SK-N-SH treated with all-trans-retinoic acid at 6 μM for 48 hours (cell line): ENCODE results near the gene FXYD2.
A peak's percentile ranks its signal among the peaks of the same experiment; 100 is the strongest.

Experiments
- ATAC-seq: fragments of 200-7000 bp; cut with Tn5 transposase; 3 replicates; pipeline ENCODE4 v1.9.1; 2020; ENCODE audit warnings: mild to moderate bottlenecking, moderate library complexity
- BACH2 ChIP-seq: fragments of 250-450 bp; sonication (Bioruptor Pico); IDR thresholded peaks from 2 replicates; pipeline ENCODE4 v1.9.0; 2021; ENCODE audit warnings: mild to moderate bottlenecking, borderline replicate concordance
- CSDC2 ChIP-seq: fragments of 250-450 bp; sonication (Bioruptor Pico); IDR thresholded peaks from 2 replicates; pipeline ENCODE4 v1.5.0; 2020; ENCODE audit warnings: mild to moderate bottlenecking, moderate library complexity
- ESRRG ChIP-seq: fragments of 250-450 bp; sonication (Bioruptor Pico); IDR thresholded peaks from 2 replicates; pipeline ENCODE4 v1.6.1; 2021; ENCODE audit warnings: mild to moderate bottlenecking
- ISL1 ChIP-seq: fragments of 250-450 bp; sonication (Bioruptor Pico); IDR thresholded peaks from 2 replicates; pipeline ENCODE4 v2.1.2; 2022; ENCODE audit warnings: mild to moderate bottlenecking, moderate library complexity
- OSR1 ChIP-seq: fragments of 250-450 bp; sonication (Bioruptor Pico); IDR thresholded peaks from 2 replicates; pipeline ENCODE4 v1.8.0; 2022; ENCODE audit warnings: moderate library complexity, mild to moderate bottlenecking, inconsistent platforms
- PPARA ChIP-seq: fragments of 250-450 bp; sonication (Bioruptor Pico); IDR thresholded peaks from 2 replicates; pipeline ENCODE4 v1.5.0; 2020; ENCODE audit warnings: mild to moderate bottlenecking, borderline replicate concordance
- RARB ChIP-seq: fragments of 250-450 bp; sonication (Bioruptor Pico); IDR thresholded peaks from 2 replicates; pipeline ENCODE4 v1.8.0; 2021; ENCODE audit warnings: mild to moderate bottlenecking, moderate library complexity
- SNAI2 ChIP-seq: fragments of 250-450 bp; sonication (Bioruptor Pico); IDR thresholded peaks from 2 replicates; pipeline ENCODE4 v1.5.0; 2020; ENCODE audit warnings: mild to moderate bottlenecking, moderate library complexity
- TCF4 ChIP-seq: fragments of 250-450 bp; sonication (Bioruptor Pico); IDR thresholded peaks from 2 replicates; pipeline ENCODE4 v1.8.0; 2021; ENCODE audit warnings: mild to moderate bottlenecking, moderate library complexity, borderline replicate concordance
- TOX ChIP-seq: fragments of 250-450 bp; sonication (Bioruptor Pico); IDR thresholded peaks from 2 replicates; pipeline ENCODE4 v1.8.0; 2021; ENCODE audit warnings: mild to moderate bottlenecking, moderate library complexity, borderline replicate concordance
- ZFP3 ChIP-seq: fragments of 250-450 bp; sonication (Bioruptor Pico); IDR thresholded peaks from 2 replicates; pipeline ENCODE4 v1.5.0; 2020; ENCODE audit warnings: mild to moderate bottlenecking, moderate library complexity
- ZNF565 ChIP-seq: fragments of 450-650 bp; formaldehyde crosslinking; conservative IDR thresholded peaks from 2 replicates; pipeline ENCODE4 v1.5.0; 2020; ENCODE audit warnings: low read depth, mild to moderate bottlenecking, moderate library complexity
- ZNF8 ChIP-seq: fragments of 450-650 bp; formaldehyde crosslinking; IDR thresholded peaks from 2 replicates; pipeline ENCODE4 v1.5.0; 2020; ENCODE audit warnings: mild to moderate bottlenecking, moderate library complexity
- TF ChIP-seq, protein P1 (sequence below): fragments of 250-450 bp; sonication (Bioruptor Pico); IDR thresholded peaks from 2 replicates; pipeline ENCODE4 v1.8.0; 2020; ENCODE audit warnings: mild to moderate bottlenecking, moderate library complexity, borderline replicate concordance
- TF ChIP-seq, protein P2 (sequence below): fragments of 250-450 bp; sonication (Bioruptor Pico); IDR thresholded peaks from 2 replicates; pipeline ENCODE4 v1.5.1; 2021; ENCODE audit warnings: mild to moderate bottlenecking, moderate library complexity
- TF ChIP-seq, protein P3 (sequence below): fragments of 250-450 bp; sonication (Bioruptor Pico); IDR thresholded peaks from 2 replicates; pipeline ENCODE4 v1.5.1; 2020; ENCODE audit warnings: low read depth, mild to moderate bottlenecking, moderate library complexity
- TF ChIP-seq, protein P4 (sequence below): fragments of 250-450 bp; sonication (Bioruptor Pico); IDR thresholded peaks from 2 replicates; pipeline ENCODE4 v1.8.0; 2021; ENCODE audit warnings: low read depth, mild to moderate bottlenecking, moderate library complexity, borderline replicate concordance
- TF ChIP-seq, protein P5 (sequence below): fragments of 250-450 bp; sonication (Bioruptor Pico); IDR thresholded peaks from 2 replicates; pipeline ENCODE4 v1.5.0; 2020; ENCODE audit warnings: mild to moderate bottlenecking, moderate library complexity

Gene FXYD2

DNA sequence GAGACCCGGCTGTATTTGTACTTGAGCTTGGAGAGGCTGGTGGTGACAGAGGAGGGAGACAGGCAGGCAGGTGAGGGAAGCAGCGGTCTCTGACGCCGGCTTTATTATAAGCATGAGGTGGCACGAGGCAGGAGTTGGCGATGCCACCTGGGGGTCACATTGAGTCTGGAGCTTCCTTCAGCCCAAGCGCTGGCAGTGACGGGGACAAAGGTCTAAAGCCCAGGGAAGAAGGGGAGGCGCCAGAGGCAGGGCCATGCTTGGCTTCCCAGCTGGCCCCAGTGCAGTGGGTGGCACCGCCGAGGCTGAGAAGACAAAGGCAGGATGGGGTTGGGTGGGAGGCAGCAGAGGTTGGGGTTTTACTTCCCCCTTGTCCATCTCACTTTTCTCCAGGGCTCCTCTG lies 4.5 kb downstream of the FXYD2 start:
- no peak for ATAC-seq
- TF ChIP-seq, protein P1, sequence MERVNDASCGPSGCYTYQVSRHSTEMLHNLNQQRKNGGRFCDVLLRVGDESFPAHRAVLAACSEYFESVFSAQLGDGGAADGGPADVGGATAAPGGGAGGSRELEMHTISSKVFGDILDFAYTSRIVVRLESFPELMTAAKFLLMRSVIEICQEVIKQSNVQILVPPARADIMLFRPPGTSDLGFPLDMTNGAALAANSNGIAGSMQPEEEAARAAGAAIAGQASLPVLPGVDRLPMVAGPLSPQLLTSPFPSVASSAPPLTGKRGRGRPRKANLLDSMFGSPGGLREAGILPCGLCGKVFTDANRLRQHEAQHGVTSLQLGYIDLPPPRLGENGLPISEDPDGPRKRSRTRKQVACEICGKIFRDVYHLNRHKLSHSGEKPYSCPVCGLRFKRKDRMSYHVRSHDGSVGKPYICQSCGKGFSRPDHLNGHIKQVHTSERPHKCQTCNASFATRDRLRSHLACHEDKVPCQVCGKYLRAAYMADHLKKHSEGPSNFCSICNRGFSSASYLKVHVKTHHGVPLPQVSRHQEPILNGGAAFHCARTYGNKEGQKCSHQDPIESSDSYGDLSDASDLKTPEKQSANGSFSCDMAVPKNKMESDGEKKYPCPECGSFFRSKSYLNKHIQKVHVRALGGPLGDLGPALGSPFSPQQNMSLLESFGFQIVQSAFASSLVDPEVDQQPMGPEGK (CRISPR knock-in tag): no peak
- TF ChIP-seq, protein P2, sequence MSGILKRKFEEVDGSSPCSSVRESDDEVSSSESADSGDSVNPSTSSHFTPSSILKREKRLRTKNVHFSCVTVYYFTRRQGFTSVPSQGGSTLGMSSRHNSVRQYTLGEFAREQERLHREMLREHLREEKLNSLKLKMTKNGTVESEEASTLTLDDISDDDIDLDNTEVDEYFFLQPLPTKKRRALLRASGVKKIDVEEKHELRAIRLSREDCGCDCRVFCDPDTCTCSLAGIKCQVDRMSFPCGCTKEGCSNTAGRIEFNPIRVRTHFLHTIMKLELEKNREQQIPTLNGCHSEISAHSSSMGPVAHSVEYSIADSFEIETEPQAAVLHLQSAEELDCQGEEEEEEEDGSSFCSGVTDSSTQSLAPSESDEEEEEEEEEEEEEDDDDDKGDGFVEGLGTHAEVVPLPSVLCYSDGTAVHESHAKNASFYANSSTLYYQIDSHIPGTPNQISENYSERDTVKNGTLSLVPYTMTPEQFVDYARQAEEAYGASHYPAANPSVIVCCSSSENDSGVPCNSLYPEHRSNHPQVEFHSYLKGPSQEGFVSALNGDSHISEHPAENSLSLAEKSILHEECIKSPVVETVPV: no peak
- TF ChIP-seq, protein P3, sequence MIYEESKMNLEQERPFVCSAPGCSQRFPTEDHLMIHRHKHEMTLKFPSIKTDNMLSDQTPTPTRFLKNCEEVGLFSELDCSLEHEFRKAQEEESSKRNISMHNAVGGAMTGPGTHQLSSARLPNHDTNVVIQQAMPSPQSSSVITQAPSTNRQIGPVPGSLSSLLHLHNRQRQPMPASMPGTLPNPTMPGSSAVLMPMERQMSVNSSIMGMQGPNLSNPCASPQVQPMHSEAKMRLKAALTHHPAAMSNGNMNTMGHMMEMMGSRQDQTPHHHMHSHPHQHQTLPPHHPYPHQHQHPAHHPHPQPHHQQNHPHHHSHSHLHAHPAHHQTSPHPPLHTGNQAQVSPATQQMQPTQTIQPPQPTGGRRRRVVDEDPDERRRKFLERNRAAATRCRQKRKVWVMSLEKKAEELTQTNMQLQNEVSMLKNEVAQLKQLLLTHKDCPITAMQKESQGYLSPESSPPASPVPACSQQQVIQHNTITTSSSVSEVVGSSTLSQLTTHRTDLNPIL (CRISPR knock-in tag): no peak
- TF ChIP-seq CSDC2 (CRISPR knock-in tag) (no peak), TCF4 (no peak), ISL1 (no peak), PPARA (CRISPR knock-in tag) (no peak), BACH2 (no peak), OSR1 (no peak), ZNF8 (no peak), ZFP3 (no peak), ZNF565 (CRISPR knock-in tag) (no peak), TOX (CRISPR knock-in tag) (no peak), ESRRG (CRISPR knock-in tag) (no peak)

DNA sequence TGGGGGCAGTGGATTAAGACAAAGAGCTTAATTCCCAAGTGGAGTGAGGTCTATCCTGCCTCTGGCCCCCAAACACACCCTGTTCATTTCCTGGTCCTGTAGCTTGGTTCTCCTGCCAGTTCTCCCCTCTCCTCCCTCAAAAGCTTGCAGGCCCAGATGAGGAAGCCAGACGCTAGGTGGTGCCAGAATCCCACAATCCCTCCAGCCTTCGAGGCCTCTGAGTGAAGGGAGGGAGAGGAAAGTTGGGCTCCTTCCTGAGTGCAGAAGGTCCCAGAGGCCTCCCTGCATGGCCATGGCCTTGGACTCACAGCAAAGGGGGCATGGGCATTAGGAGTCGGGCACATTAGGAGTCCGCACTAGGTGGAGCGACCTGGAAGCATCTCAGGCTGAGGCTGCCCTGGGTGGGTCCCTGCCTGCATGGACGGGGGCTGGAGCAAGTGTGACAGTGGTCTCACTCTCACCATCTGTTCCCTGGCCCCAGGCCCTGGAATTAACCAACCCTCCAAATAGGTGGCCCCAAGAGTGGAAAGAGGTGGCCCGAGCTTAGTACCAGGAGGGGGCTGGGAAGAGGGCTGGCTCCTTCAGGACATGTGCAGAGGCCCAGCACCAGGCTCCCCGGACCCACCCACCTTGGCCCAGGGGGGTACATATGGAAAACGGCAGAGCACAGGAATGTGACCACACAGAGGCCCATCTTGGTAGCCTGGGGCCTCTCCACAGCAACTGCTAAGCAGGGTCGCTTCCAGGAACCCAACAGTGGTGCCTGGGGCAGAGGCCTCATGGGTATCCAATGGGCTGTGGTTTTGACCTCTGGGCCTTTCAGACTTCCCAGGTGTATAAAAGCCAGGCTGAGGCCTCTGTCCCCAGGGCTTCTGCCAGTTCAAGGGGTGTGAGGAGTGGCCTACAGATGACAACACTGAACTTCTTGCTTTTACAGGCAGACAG lies 5.2 kb downstream of the FXYD2 start:
- no peak for TF ChIP-seq OSR1
- TF ChIP-seq, protein P4, sequence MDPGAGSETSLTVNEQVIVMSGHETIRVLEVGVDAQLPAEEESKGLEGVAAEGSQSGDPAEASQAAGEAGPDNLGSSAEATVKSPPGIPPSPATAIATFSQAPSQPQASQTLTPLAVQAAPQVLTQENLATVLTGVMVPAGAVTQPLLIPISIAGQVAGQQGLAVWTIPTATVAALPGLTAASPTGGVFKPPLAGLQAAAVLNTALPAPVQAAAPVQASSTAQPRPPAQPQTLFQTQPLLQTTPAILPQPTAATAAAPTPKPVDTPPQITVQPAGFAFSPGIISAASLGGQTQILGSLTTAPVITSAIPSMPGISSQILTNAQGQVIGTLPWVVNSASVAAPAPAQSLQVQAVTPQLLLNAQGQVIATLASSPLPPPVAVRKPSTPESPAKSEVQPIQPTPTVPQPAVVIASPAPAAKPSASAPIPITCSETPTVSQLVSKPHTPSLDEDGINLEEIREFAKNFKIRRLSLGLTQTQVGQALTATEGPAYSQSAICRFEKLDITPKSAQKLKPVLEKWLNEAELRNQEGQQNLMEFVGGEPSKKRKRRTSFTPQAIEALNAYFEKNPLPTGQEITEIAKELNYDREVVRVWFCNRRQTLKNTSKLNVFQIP (CRISPR knock-in tag): no peak
- TF ChIP-seq, protein P5, sequence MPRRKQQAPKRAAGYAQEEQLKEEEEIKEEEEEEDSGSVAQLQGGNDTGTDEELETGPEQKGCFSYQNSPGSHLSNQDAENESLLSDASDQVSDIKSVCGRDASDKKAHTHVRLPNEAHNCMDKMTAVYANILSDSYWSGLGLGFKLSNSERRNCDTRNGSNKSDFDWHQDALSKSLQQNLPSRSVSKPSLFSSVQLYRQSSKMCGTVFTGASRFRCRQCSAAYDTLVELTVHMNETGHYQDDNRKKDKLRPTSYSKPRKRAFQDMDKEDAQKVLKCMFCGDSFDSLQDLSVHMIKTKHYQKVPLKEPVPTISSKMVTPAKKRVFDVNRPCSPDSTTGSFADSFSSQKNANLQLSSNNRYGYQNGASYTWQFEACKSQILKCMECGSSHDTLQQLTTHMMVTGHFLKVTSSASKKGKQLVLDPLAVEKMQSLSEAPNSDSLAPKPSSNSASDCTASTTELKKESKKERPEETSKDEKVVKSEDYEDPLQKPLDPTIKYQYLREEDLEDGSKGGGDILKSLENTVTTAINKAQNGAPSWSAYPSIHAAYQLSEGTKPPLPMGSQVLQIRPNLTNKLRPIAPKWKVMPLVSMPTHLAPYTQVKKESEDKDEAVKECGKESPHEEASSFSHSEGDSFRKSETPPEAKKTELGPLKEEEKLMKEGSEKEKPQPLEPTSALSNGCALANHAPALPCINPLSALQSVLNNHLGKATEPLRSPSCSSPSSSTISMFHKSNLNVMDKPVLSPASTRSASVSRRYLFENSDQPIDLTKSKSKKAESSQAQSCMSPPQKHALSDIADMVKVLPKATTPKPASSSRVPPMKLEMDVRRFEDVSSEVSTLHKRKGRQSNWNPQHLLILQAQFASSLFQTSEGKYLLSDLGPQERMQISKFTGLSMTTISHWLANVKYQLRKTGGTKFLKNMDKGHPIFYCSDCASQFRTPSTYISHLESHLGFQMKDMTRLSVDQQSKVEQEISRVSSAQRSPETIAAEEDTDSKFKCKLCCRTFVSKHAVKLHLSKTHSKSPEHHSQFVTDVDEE: no peak
- no peak for TF ChIP-seq SNAI2 (CRISPR knock-in tag)
- TF ChIP-seq ZFP3: no peak
- TF ChIP-seq TCF4: no peak
- TF ChIP-seq BACH2: no peak
- no peak for TF ChIP-seq ZNF565 (CRISPR knock-in tag)
- no peak for TF ChIP-seq CSDC2 (CRISPR knock-in tag)
- TF ChIP-seq, protein P2: no peak
- no peak for TF ChIP-seq ZNF8
- TF ChIP-seq ISL1: no peak
- no peak for TF ChIP-seq RARB
- ATAC-seq: peak; percentile 64
